K562 (cell line): Measurements from ENCODE around the gene TM7SF3. TPM values are rescaled to one million over a fixed set of nuclear protein-coding genes. Genes with fewer than 3 reads are reported as not detected.

Experiments
- AFF4 ChIP-seq: sonication (generic); formaldehyde crosslinking; IDR thresholded peaks from 2 replicates; pipeline ENCODE4 v1.8.0; 2023; ENCODE audit warnings: mild to moderate bottlenecking, missing genetic modification reagents
- CCNT2 ChIP-seq: IDR thresholded peaks from 2 replicates; pipeline ENCODE4 v1.6.1; 2011; ENCODE audit warnings: borderline replicate concordance, low read depth, mild to moderate bottlenecking, moderate library complexity, mixed read lengths, low read length; ENCODE audit not compliant: insufficient read length; ENCODE audit errors: extremely low read depth
- DIDO1 ChIP-seq: fragments of 450-650 bp; IDR thresholded peaks from 2 replicates; pipeline ENCODE4 v1.6.1; 2016; ENCODE audit warnings: low read depth, missing biosample characterization, missing genetic modification characterization
- ETV5 ChIP-seq: sonication (generic); formaldehyde crosslinking; IDR thresholded peaks from 2 replicates; pipeline ENCODE4 v1.4.0; 2020; ENCODE audit warnings: low read depth, mild to moderate bottlenecking, missing genetic modification reagents
- GTF3C2 ChIP-seq: IDR thresholded peaks from 3 replicates; pipeline ENCODE4 v1.6.1; 2011; ENCODE audit warnings: borderline replicate concordance, mild to moderate bottlenecking, moderate library complexity; ENCODE audit not compliant: insufficient read length; ENCODE audit errors: extremely low read depth
- HNRNPLL ChIP-seq: fragments of 200-400 bp; formaldehyde crosslinking; IDR thresholded peaks from 2 replicates; pipeline ENCODE4 v1.6.1; 2017; ENCODE audit warnings: low read length, low read depth, mild to moderate bottlenecking; ENCODE audit not compliant: poor library complexity, severe bottlenecking
- NCOA6 ChIP-seq: fragments of 450-650 bp; IDR thresholded peaks from 2 replicates; pipeline ENCODE4 v1.6.1; 2017; ENCODE audit warnings: mild to moderate bottlenecking
- RBM34 ChIP-seq: fragments of 200-400 bp; formaldehyde crosslinking; IDR thresholded peaks from 2 replicates; pipeline ENCODE4 v1.6.1; 2018; ENCODE audit warnings: low read length, borderline replicate concordance; ENCODE audit not compliant: insufficient read depth
- UBTF ChIP-seq, 2 experiments: IDR thresholded peaks; 2 replicates each; pipeline ENCODE4 v1.6.1; 2012; ENCODE audit warnings: improper control_type of control experiment in 2 of 2, low read depth in 2 of 2, low read length in 2 of 2, borderline replicate concordance in 1 of 2
- ZBTB26 ChIP-seq: fragments of 450-650 bp; formaldehyde crosslinking; IDR thresholded peaks from 2 replicates; pipeline ENCODE4 v1.4.0; 2022; ENCODE audit warnings: missing genetic modification characterization
- polyA plus RNA-seq, 8 experiments: library from polyadenylated mRNA; depleted of rRNA in 4 of 8; stranded (reverse) in 5 of 8; unstranded in 3 of 8; fragments of >200 nt; fragmentation: Nextera tagmentation in 2 of 8; fragmentation: Illumina TruSeq in 1 of 8; extraction: Ambion mirVana in 2 of 8; extraction: Trizol in 1 of 8; gene quantifications; 2 replicates each; pipeline versions ENCODE4 v1.2.1 to v1.2.3, GENCODE V29; 2011 to 2014; ENCODE audit warnings: inconsistent platforms in 1 of 8, missing spikeins in 1 of 8
- total RNA-seq, 7 experiments: library from RNA; depleted of rRNA in 6 of 7; stranded (reverse); fragments of >200 nt in 6 of 7; fragmentation: Illumina TruSeq in 2 of 7; extraction: Trizol in 2 of 7; gene quantifications; 2 replicates each; pipeline versions ENCODE4 v1.2.1 to v1.2.3, GENCODE V29; 2011 to 2021; ENCODE audit warnings: low replicate concordance in 1 of 7

The TM7SF3 gene
- total and polyA plus RNA-seq, 9 of the 15 experiments (the other 6 are each of a cell fraction or from before 2014, with no cell fraction given): 9.3 to 90.4 (median 24.8) TPM

GRCh38 chr12:26938701-26939062 lies 75.5 kb downstream of the TM7SF3 start (continued):
- TF ChIP-seq DIDO1 (tag) (0 out of 2 replicates have a peak, but pooled peaks have one; percentile 5), HNRNPLL (peak; percentile 30), CCNT2 (peak; percentile 54), UBTF (IDR thresholded peaks at IDR 0.05; ENCODE audit: borderline replicate concordance in 1 of 2, low read depth in 2 of 2, low read length in 2 of 2) (peak in 1 of 2 experiments; percentile 71; a peak in 1 of 4 replicates), RBM34 (no peak), ETV5 (peak; percentile 10; the same call in 1 of the 2 replicates), GTF3C2 (no peak), AFF4 (CRISPR knock-in tag) (0 out of 2 replicates have a peak, but pooled peaks have one; percentile 54), ZBTB26 (no peak), NCOA6 (no peak)
